Esophagus squamous epithelium (tissue), 5 donors: Measurements from ENCODE around the gene NRIP1. TPM values are rescaled to one million over a fixed set of nuclear protein-coding genes. Genes with fewer than 3 reads are reported as not detected.

Experiments
- DNase-seq: peaks from one replicate; lab custom pipeline; 2025; lab: John Stamatoyannopoulos, UW
- H3K27ac ChIP-seq, 4 donors: fragments of 200-600 bp; sonication (generic); one replicate each; pipeline ENCODE4 v1.5.1; 2016 to 2019; ENCODE audit warnings: mild to moderate bottlenecking in 1 of 4
- H3K27me3 ChIP-seq, 4 donors: fragments of 200-600 bp; sonication (generic); 1 replicate in 3 of 4; 2 replicates in 1 of 4; pipeline versions ENCODE4 v1.5.1 to v1.6.0; 2017 to 2021; ENCODE audit warnings: antibody characterized with exemption in 1 of 4
- H3K36me3 ChIP-seq, 3 donors: fragments of 200-600 bp; sonication (generic); one replicate each; pipeline ENCODE4 v1.5.1; 2016 to 2019
- H3K4me1 ChIP-seq, 3 donors: fragments of 200-600 bp; sonication (generic); one replicate each; pipeline ENCODE4 v1.5.1; 2017 to 2019
- H3K4me3 ChIP-seq, 4 donors: fragments of 200-600 bp; sonication (generic); 1 replicate in 3 of 4; 2 replicates in 1 of 4; pipeline ENCODE4 v1.5.1; 2016 to 2019; ENCODE audit warnings: mild to moderate bottlenecking in 2 of 4, moderate library complexity in 1 of 4
- H3K9me3 ChIP-seq, 3 donors: fragments of 200-600 bp; sonication (generic); one replicate each; pipeline ENCODE4 v1.5.1; 2016 to 2019
- POLR2A ChIP-seq, 4 donors: fragments of 450-650 bp; IDR thresholded peaks; one replicate each; pipeline ENCODE4 v1.6.1; 2017; ENCODE audit warnings: antibody characterized with exemption in 4 of 4, mild to moderate bottlenecking in 4 of 4, moderate library complexity in 3 of 4
- WGBS, 2 donors: methylation state at CpG; one replicate each; pipeline ENCODE4 v1.1.5; 2018; 5-methylcytosine and 5-hydroxymethylcytosine counted together
- intact Hi-C: fragments of 100-400 bp; cut with DNase I; formaldehyde crosslinking; loops from one replicate; pipeline ENCODE4 v1.15.0; 2022
- total RNA-seq, 4 donors: library from RNA; depleted of rRNA; stranded (reverse); fragments of >200 nt; gene quantifications; one replicate each; pipeline ENCODE4 v1.1.0, GENCODE V29; 2016
- TF ChIP-seq, protein P1 (sequence below), 6 experiments: fragments of 450-650 bp in 4 of 6; fragments of 200-600 bp in 2 of 6; sonication (generic) in 2 of 6; IDR thresholded peaks; one replicate each; pipeline ENCODE4 v1.5.1; 2016 to 2019; ENCODE audit warnings: antibody characterized with exemption in 6 of 6, mild to moderate bottlenecking in 4 of 6, moderate library complexity in 4 of 6
- donor health status: DM: yes; HTN: yes; CAD: no.

The NRIP1 gene
- total RNA-seq, 4 donors from 2014 or later, result 13.2 to 37.0 (median 31.1) TPM

DNA sequence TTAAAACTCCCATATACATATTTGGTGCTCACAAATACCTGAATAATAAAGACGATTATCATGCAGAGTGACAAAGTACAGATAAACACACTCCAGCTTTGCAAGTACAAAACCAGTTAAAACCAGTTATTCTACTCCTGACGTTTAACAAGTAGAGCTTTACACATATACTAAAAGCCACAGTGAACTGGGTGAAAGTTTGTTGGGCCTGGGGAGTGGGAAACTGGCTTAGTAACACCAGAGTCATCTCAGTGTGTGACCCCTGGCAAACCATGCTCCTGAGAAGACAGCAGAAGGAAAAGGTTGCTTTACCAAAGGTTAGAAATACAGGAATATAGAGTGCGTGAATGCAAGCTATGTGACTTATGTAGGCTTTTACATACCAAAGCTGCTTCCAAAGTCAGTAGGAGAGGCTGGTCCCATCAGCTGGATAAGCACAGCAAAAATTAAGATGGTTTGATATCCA, 148.1 kb downstream of the NRIP1 start:
- Histone ChIP-seq H3K36me3 (no peaks in the 10 kb centered on the region), H3K27ac (no peak overlapping the region), H3K9me3 (no peaks in the 10 kb centered on the region), H3K27me3 (no peaks in the 10 kb centered on the region), H3K4me1 (peaks cover 0 to 8% (median 5%) of the 10 kb centered on the region in 3 donors), H3K4me3 (no peak overlapping the region)
- WGBS, 2 donors, result 42 to 57% methylated on average over 3 of the region's 3 CpGs
- TF ChIP-seq, protein P1, sequence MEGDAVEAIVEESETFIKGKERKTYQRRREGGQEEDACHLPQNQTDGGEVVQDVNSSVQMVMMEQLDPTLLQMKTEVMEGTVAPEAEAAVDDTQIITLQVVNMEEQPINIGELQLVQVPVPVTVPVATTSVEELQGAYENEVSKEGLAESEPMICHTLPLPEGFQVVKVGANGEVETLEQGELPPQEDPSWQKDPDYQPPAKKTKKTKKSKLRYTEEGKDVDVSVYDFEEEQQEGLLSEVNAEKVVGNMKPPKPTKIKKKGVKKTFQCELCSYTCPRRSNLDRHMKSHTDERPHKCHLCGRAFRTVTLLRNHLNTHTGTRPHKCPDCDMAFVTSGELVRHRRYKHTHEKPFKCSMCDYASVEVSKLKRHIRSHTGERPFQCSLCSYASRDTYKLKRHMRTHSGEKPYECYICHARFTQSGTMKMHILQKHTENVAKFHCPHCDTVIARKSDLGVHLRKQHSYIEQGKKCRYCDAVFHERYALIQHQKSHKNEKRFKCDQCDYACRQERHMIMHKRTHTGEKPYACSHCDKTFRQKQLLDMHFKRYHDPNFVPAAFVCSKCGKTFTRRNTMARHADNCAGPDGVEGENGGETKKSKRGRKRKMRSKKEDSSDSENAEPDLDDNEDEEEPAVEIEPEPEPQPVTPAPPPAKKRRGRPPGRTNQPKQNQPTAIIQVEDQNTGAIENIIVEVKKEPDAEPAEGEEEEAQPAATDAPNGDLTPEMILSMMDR (IDR thresholded peaks at IDR 0.05), result no peak
- no peak for TF ChIP-seq POLR2A (IDR thresholded peaks at IDR 0.05)
- intact Hi-C loops, result no loop called here
- no peak for DNase-seq

DNA sequence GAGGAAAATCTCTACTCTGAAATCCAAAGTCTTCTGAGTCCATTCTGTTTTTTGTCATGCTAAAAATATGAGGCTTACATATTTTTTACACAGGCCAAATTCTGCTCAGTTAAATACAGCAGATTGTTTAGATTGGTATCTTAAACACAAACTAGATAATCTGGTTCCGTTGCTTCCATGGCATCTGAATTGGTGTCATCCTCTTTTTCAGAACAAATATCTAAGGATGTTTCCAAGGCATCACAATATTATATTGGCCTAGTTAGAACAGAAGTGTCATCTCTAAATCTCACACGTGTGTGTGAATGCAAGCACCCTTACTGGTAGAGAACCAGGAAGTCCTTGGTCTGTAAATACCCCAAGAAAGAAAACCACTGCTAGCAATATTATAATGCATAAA, 151.2 kb downstream of the NRIP1 start:
- H3K4me3 ChIP-seq, result no peak overlapping the region
- peaks cover 0 to 8% (median 5%) of the 10 kb centered on the region in 3 donors for H3K4me1 ChIP-seq
- TF ChIP-seq, protein P1 (IDR thresholded peaks at IDR 0.05), result no peak
- no peak for TF ChIP-seq POLR2A (IDR thresholded peaks at IDR 0.05)
- no peaks in the 10 kb centered on the region for H3K9me3 ChIP-seq
- DNase-seq, result no peak
- no peaks in the 10 kb centered on the region for H3K36me3 ChIP-seq
- whole genome bisulfite sequencing, 2 donors, result 26 to 46% methylated on average over 2 of the region's 2 CpGs
- intact Hi-C loops, result no loop called here
- no peaks in the 10 kb centered on the region for H3K27me3 ChIP-seq
- no peak overlapping the region for H3K27ac ChIP-seq

DNA sequence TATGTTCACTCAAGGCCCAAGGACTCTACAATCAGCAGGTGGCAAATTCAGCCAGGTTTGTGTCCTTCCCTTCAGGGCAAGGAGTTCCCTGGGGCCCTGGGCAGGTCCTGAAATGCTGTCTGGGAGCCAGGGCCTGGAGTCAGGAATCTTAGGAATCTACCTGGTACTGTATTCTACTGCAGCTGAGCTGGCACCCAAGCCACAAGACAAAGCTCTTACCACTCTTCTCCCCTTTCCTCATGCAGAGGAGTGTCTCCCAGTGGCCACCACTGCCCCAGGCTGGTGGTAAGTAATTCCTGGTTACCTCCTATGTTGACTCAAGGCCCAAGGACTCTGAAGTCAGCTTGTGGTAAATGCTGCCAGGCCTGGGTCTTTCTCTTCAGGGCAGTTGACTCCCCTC, 153.4 kb downstream of the NRIP1 start:
- intact Hi-C loops, result no loop called here
- TF ChIP-seq, protein P1 (IDR thresholded peaks at IDR 0.05), result no peak
- no peak for TF ChIP-seq POLR2A (IDR thresholded peaks at IDR 0.05)
- Histone ChIP-seq H3K9me3 (no peaks in the 10 kb centered on the region), H3K4me1 (peaks cover 0 to under 1% (median 0%) of the 10 kb centered on the region in 3 donors), H3K36me3 (no peaks in the 10 kb centered on the region), H3K27me3 (no peaks in the 10 kb centered on the region), H3K27ac (no peak overlapping the region), H3K4me3 (no peak overlapping the region)
- DNase-seq, result no peak
